Measurements from ENCODE around the gene EPHB1. TPM values are rescaled to one million over a fixed set of nuclear protein-coding genes. Genes with fewer than 3 reads are reported as not detected.

The EPHB1 gene
- total RNA-seq, 1 experiment from 2014 or later: 7.0 TPM

- TF ChIP-seq NR1H2 (CRISPR knock-in tag; IDR thresholded peaks at IDR 0.05) (no peak), RELA (CRISPR knock-in tag; IDR thresholded peaks at IDR 0.05; ENCODE audit: borderline replicate concordance) (no peak), RORB (CRISPR knock-in tag; IDR thresholded peaks at IDR 0.05) (no peak), FOXP1 (CRISPR knock-in tag; IDR thresholded peaks at IDR 0.05; ENCODE audit: borderline replicate concordance) (no peak), USF1 (CRISPR knock-in tag; IDR thresholded peaks at IDR 0.05) (no peak), ZNF512 (CRISPR knock-in tag; IDR thresholded peaks at IDR 0.05; ENCODE audit: borderline replicate concordance) (no peak), ZNF671 (CRISPR knock-in tag; IDR thresholded peaks at IDR 0.05) (no peak), ZBTB21 (CRISPR knock-in tag; IDR thresholded peaks at IDR 0.05; ENCODE audit: borderline replicate concordance) (no peak), ERG (CRISPR knock-in tag; IDR thresholded peaks at IDR 0.05) (no peak), STAT6 (CRISPR knock-in tag; conservative IDR thresholded peaks at IDR 0.05; ENCODE audit: low read depth) (no peak), ZNF219 (CRISPR knock-in tag; IDR thresholded peaks at IDR 0.05; ENCODE audit: borderline replicate concordance) (no peak), GTF2I (CRISPR knock-in tag; conservative IDR thresholded peaks at IDR 0.05) (no peak), MXD4 (CRISPR knock-in tag; IDR thresholded peaks at IDR 0.05; ENCODE audit: borderline replicate concordance) (no peak), EMX1 (CRISPR knock-in tag; IDR thresholded peaks at IDR 0.05) (no peak), ZNF138 (CRISPR knock-in tag; conservative IDR thresholded peaks at IDR 0.05) (no peak), CREM (CRISPR knock-in tag; IDR thresholded peaks at IDR 0.05) (no peak), ATF2 (CRISPR knock-in tag; IDR thresholded peaks at IDR 0.05; ENCODE audit: borderline replicate concordance, low read depth) (no peak), NFATC4 (CRISPR knock-in tag; IDR thresholded peaks at IDR 0.05) (no peak), TEAD4 (CRISPR knock-in tag; IDR thresholded peaks at IDR 0.05) (no peak)
- Mint-ChIP-seq H3K36me3 (no peaks in the 10 kb centered on the region), H3K4me3 (no peak overlapping the region), H3K27ac (no peak overlapping the region), H3K27me3 (ENCODE audit: low read depth) (peaks cover under 1% of the 10 kb centered on the region; the same call in 1 of the 2 replicates), H3K4me1 (no peaks in the 10 kb centered on the region), H3K9me3 (peaks cover 8% of the 10 kb centered on the region)
- CTCF ChIA-PET: interaction anchor here (0.8 kb wide), 1 partner anchor 264 kb away, joined by 3 read pairs; no protein-coding TSS in a partner anchor
- POLR2A ChIA-PET: no interaction called here
- DNase-seq (ENCODE audit: low spot score): no peak
- ATAC-seq: no peak
Observed at GRCh38 chr3:134972836-134973455, 177.9 kb downstream of the EPHB1 start.
